A549 (cell line): ENCODE data around the gene MEGF6.

Experiments
- CEBPB ChIP-seq, 2 experiments: fragments of >200 bp in 1 of 2; sonication (Bioruptor Twin) in 1 of 2; formaldehyde crosslinking in 1 of 2; IDR thresholded peaks; 2 replicates each; pipeline ENCODE4 v1.6.1; 2012 to 2016
- EP300 ChIP-seq, 2 experiments: fragments of >200 bp; sonication (Bioruptor Twin); formaldehyde crosslinking; IDR thresholded peaks; 2 replicates in 1 of 2; 3 replicates in 1 of 2; pipeline ENCODE4 v1.6.1; 2016 to 2017
- FOSL2 ChIP-seq, 2 experiments: fragments of 450-650 bp in 1 of 2; fragments of >200 bp in 1 of 2; sonication (Bioruptor Twin) in 1 of 2; formaldehyde crosslinking; IDR thresholded peaks; 2 replicates each; pipeline versions ENCODE4 v1.5.0 to v1.6.1; 2016 to 2020; ENCODE audit warnings: mild to moderate bottlenecking in 1 of 2, moderate library complexity in 1 of 2
- MAZ ChIP-seq: fragments of 150-350 bp; IDR thresholded peaks from 2 replicates; pipeline ENCODE4 v1.6.1; 2014; ENCODE audit warnings: antibody characterized with exemption, low read depth, low read length, borderline replicate concordance
- NFE2L2 ChIP-seq: fragments of 150-350 bp; conservative IDR thresholded peaks from 2 replicates; pipeline ENCODE4 v1.6.1; 2014; ENCODE audit warnings: low read length
- POLR2A ChIP-seq: IDR thresholded peaks from 2 replicates; pipeline ENCODE4 v1.6.1; 2012; ENCODE audit warnings: mild to moderate bottlenecking, low read length
- RAD21 ChIP-seq, 2 experiments: fragments of >200 bp in 1 of 2; sonication (Bioruptor Twin) in 1 of 2; formaldehyde crosslinking in 1 of 2; IDR thresholded peaks in 1 of 2; conservative IDR thresholded peaks in 1 of 2; 2 replicates in 1 of 2; 3 replicates in 1 of 2; pipeline ENCODE4 v1.6.1; 2012 to 2018; ENCODE audit warnings: inconsistent platforms in 1 of 2
- RARB ChIP-seq: fragments of 250-450 bp; sonication (Bioruptor Pico); IDR thresholded peaks from 2 replicates; pipeline ENCODE4 v1.8.0; 2021; ENCODE audit warnings: mild to moderate bottlenecking, moderate library complexity
- RFX5 ChIP-seq: fragments of 450-650 bp; IDR thresholded peaks from 2 replicates; pipeline ENCODE4 v1.7.1; 2014; ENCODE audit warnings: antibody characterized with exemption, mild to moderate bottlenecking, moderate library complexity
- RNF2 ChIP-seq: fragments of 200-600 bp; sonication (generic); IDR thresholded peaks from 2 replicates; pipeline ENCODE4 v1.6.1; 2016; ENCODE audit warnings: low read depth, mild to moderate bottlenecking, antibody characterized with exemption, moderate library complexity, borderline replicate concordance
- SREBF2 ChIP-seq: fragments of 450-650 bp; IDR thresholded peaks from 2 replicates; pipeline ENCODE4 v1.6.1; 2014; ENCODE audit warnings: mild to moderate bottlenecking, moderate library complexity
- TF ChIP-seq, protein P1 (sequence below): fragments of >200 bp; sonication (Bioruptor Twin); formaldehyde crosslinking; IDR thresholded peaks from 3 replicates; pipeline ENCODE4 v1.5.1; 2016
- TF ChIP-seq, protein P2 (sequence below): fragments of 450-650 bp; IDR thresholded peaks from 2 replicates; pipeline ENCODE4 v1.6.1; 2014; ENCODE audit warnings: antibody characterized with exemption
- TF ChIP-seq, protein P3 (sequence below): fragments of 200-600 bp; sonication (generic); IDR thresholded peaks from 2 replicates; pipeline ENCODE4 v1.6.1; 2016; ENCODE audit warnings: antibody characterized with exemption, mild to moderate bottlenecking, moderate library complexity

DNA sequence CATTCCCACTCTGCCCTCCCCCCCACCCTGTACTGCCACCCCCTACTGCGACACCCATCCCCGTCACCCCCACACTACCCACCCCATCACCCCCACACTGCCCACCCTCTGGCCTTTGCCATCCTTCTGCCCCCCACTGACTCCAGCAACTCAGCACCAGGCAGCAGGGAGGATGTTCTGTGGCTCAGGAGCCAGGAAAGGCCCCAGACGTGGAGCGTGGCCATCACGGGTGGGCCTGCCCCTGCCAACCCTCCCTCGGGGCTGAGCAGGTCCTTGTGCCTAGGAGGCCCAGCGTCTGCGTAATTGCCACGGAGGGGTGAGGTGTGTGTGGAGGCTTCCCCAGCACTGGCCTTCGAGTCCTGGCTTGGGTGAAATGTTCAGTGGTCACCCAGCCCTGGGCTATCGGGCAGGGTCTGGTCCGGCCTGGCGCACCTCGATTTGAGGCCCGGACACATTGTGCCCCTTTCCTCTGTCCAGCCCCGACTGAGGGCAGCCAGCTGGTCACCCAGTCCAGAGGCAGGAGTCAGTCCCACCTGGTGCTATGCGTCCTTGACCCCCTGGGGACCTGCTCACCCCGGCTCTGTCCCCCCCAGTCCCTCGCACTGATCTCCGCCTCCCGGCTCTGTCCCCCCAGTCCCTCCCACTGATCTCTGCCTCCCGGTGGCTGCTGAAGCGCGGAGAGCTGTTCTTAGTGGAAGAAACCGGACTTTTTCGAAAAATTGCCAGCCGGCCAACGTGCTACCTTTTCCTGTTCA is 133.9 kb downstream of the MEGF6 start:
- TF ChIP-seq, protein P1, sequence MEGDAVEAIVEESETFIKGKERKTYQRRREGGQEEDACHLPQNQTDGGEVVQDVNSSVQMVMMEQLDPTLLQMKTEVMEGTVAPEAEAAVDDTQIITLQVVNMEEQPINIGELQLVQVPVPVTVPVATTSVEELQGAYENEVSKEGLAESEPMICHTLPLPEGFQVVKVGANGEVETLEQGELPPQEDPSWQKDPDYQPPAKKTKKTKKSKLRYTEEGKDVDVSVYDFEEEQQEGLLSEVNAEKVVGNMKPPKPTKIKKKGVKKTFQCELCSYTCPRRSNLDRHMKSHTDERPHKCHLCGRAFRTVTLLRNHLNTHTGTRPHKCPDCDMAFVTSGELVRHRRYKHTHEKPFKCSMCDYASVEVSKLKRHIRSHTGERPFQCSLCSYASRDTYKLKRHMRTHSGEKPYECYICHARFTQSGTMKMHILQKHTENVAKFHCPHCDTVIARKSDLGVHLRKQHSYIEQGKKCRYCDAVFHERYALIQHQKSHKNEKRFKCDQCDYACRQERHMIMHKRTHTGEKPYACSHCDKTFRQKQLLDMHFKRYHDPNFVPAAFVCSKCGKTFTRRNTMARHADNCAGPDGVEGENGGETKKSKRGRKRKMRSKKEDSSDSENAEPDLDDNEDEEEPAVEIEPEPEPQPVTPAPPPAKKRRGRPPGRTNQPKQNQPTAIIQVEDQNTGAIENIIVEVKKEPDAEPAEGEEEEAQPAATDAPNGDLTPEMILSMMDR = no peak
- TF ChIP-seq, protein P2, sequence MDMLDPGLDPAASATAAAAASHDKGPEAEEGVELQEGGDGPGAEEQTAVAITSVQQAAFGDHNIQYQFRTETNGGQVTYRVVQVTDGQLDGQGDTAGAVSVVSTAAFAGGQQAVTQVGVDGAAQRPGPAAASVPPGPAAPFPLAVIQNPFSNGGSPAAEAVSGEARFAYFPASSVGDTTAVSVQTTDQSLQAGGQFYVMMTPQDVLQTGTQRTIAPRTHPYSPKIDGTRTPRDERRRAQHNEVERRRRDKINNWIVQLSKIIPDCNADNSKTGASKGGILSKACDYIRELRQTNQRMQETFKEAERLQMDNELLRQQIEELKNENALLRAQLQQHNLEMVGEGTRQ = no peak
- no peak for TF ChIP-seq NFE2L2
- no peak for TF ChIP-seq RAD21 (conservative IDR thresholded peaks at IDR 0.05 in 1 of 2, IDR thresholded peaks at IDR 0.05 in 1 of 2)
- no peak for TF ChIP-seq POLR2A
- TF ChIP-seq FOSL2 (IDR thresholded peaks at IDR 0.05) = no peak
- TF ChIP-seq FOSL2 (CRISPR knock-in tag; IDR thresholded peaks at IDR 0.05) = no peak
- TF ChIP-seq, protein P3, sequence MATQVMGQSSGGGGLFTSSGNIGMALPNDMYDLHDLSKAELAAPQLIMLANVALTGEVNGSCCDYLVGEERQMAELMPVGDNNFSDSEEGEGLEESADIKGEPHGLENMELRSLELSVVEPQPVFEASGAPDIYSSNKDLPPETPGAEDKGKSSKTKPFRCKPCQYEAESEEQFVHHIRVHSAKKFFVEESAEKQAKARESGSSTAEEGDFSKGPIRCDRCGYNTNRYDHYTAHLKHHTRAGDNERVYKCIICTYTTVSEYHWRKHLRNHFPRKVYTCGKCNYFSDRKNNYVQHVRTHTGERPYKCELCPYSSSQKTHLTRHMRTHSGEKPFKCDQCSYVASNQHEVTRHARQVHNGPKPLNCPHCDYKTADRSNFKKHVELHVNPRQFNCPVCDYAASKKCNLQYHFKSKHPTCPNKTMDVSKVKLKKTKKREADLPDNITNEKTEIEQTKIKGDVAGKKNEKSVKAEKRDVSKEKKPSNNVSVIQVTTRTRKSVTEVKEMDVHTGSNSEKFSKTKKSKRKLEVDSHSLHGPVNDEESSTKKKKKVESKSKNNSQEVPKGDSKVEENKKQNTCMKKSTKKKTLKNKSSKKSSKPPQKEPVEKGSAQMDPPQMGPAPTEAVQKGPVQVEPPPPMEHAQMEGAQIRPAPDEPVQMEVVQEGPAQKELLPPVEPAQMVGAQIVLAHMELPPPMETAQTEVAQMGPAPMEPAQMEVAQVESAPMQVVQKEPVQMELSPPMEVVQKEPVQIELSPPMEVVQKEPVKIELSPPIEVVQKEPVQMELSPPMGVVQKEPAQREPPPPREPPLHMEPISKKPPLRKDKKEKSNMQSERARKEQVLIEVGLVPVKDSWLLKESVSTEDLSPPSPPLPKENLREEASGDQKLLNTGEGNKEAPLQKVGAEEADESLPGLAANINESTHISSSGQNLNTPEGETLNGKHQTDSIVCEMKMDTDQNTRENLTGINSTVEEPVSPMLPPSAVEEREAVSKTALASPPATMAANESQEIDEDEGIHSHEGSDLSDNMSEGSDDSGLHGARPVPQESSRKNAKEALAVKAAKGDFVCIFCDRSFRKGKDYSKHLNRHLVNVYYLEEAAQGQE = no peak
- TF ChIP-seq MAZ = no peak
- TF ChIP-seq RFX5 = no peak
- TF ChIP-seq SREBF2 = no peak
- no peak for TF ChIP-seq CEBPB (IDR thresholded peaks at IDR 0.05)
- no peak for TF ChIP-seq RNF2
- TF ChIP-seq EP300 (IDR thresholded peaks at IDR 0.05) = no peak
- TF ChIP-seq RARB = no peak
